Activated CD4-positive, CD25-positive, alpha-beta regulatory T cell treated with anti-CD3 and anti-CD28 coated beads, Interleukin-2, amount 50 U/mL, for 24 hours (primary cell): ENCODE data around the gene NUBP2.
A peak's percentile ranks its signal among the peaks of the same experiment; 100 is the strongest.

Experiments
- ATAC-seq, 2 donors: fragments of 150-1000 bp; cut with Tn5 transposase; one replicate each; pipeline ENCODE4 v1.10.0; 2021; ENCODE audit warnings: mild to moderate bottlenecking in 1 of 2, moderate library complexity in 1 of 2

The NUBP2 gene

GRCh38 chr16:1812732-1813163 lies 30.0 kb downstream of the NUBP2 start:
- peak; percentile 41 to 51 for ATAC-seq

GRCh38 chr16:1815461-1815860 lies 32.7 kb downstream of the NUBP2 start:
- ATAC-seq = no peak

GRCh38 chr16:1816396-1817275 lies 33.9 kb downstream of the NUBP2 start:
- ATAC-seq = no peak

- no peak for ATAC-seq
Observed at GRCh38 chr16:1817276-1817589, 34.5 kb downstream of the NUBP2 start.

GRCh38 chr16:1817716-1818115 lies 35.0 kb downstream of the NUBP2 start:
- no peak for ATAC-seq

GRCh38 chr16:1818204-1818872 lies 35.6 kb downstream of the NUBP2 start:
- no peak for ATAC-seq

GRCh38 chr16:1818873-1819525 lies 36.2 kb downstream of the NUBP2 start:
- ATAC-seq = no peak

GRCh38 chr16:1819611-1820010 lies 36.9 kb downstream of the NUBP2 start:
- ATAC-seq = no peak

GRCh38 chr16:1820096-1820945 lies 37.6 kb downstream of the NUBP2 start:
- no peak for ATAC-seq

GRCh38 chr16:1820946-1821290 lies 38.2 kb downstream of the NUBP2 start:
- ATAC-seq = no peak

GRCh38 chr16:1821861-1822611 lies 39.3 kb downstream of the NUBP2 start:
- ATAC-seq = no peak

GRCh38 chr16:1822801-1823200 lies 40.0 kb downstream of the NUBP2 start:
- no peak for ATAC-seq

- ATAC-seq = no peak
Observed at GRCh38 chr16:1823821-1824220, 41.1 kb downstream of the NUBP2 start.

GRCh38 chr16:1825381-1825863 lies 42.7 kb downstream of the NUBP2 start:
- ATAC-seq = no peak

- ATAC-seq = peak; percentile 79 to 81
Observed at GRCh38 chr16:1825864-1826690, 43.3 kb downstream of the NUBP2 start.

GRCh38 chr16:1826691-1827573 lies 44.2 kb downstream of the NUBP2 start, which contains the start of the genes FAHD1 and HAGH:
Gene FAHD1, plus strand, starts transcription at chr16:1827206. Its CDS starts 33 bp downstream, at chr16:1827239.
Gene HAGH, minus strand, starts transcription at chr16:1826825. Its CDS starts 38 bp downstream, at chr16:1826787.
- peak; percentile 87 to 90 for ATAC-seq

- no peak for ATAC-seq
Observed at GRCh38 chr16:1828645-1829410, 46.1 kb downstream of the NUBP2 start.

- ATAC-seq = no peak
Observed at GRCh38 chr16:1830213-1830612, 47.5 kb downstream of the NUBP2 start.
